GM12891 (cell line): ENCODE data around the gene MCM9.

Experiments used
- POLR2A ChIP-seq: IDR thresholded peaks from 2 replicates; pipeline ENCODE4 v1.6.1; 2011; ENCODE audit warnings: low read depth, low read length, control low read depth
- POLR2AphosphoS5 ChIP-seq: IDR thresholded peaks from 2 replicates; pipeline ENCODE4 v1.6.1; 2011; ENCODE audit warnings: low read depth, low read length, control low read depth
- SPI1 ChIP-seq: IDR thresholded peaks from 2 replicates; pipeline ENCODE4 v1.6.1; 2011; ENCODE audit warnings: low read depth, low read length, control low read depth
- TAF1 ChIP-seq: IDR thresholded peaks from 2 replicates; pipeline ENCODE4 v1.6.1; 2011; ENCODE audit warnings: low read depth, low read length, control low read depth

DNA sequence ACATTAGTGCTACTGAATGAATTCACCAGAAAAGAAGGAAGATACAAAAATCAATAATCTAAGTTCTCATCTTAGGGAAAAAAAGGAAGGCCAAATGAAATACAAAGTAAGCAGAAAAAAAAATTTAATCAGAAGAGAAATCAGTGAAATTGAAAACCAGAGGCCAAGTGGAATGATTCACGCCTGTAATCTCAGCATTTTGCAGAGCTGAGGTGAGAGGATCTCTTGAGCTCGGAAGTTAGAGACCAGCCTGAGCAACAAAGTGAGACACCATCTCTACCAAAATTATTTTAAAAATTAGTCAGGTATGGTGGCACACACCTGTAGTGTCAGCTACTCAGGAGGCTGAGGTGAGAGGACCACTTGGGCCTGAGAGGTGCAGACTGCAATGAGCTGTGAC is 62.2 kb downstream of the MCM9 start:
- TF ChIP-seq POLR2AphosphoS5 (no peak), POLR2A (no peak), TAF1 (no peak), SPI1 (no peak)
